Vagina (tissue), 2 donors: Measurements from ENCODE around the gene UTS2B. TPM values are rescaled to one million over a fixed set of nuclear protein-coding genes. Genes with fewer than 3 reads are reported as not detected.

Source experiments
- DNase-seq, 2 donors: peaks; one replicate each; pipeline ENCODE4 v3.0.0-alpha.2; 2017; ENCODE audit errors: extremely low spot score in 2 of 2
- H3K27ac ChIP-seq: fragments of 200-600 bp; sonication (generic); one replicate; pipeline ENCODE4 v1.5.1; 2019
- H3K27me3 ChIP-seq: fragments of 200-600 bp; sonication (generic); one replicate; pipeline ENCODE4 v1.5.1; 2019
- H3K36me3 ChIP-seq, 2 donors: fragments of 200-600 bp; sonication (generic); one replicate each; pipeline ENCODE4 v1.5.1; 2017 to 2019
- H3K4me1 ChIP-seq: fragments of 200-600 bp; sonication (generic); one replicate; pipeline ENCODE4 v1.5.1; 2019
- H3K4me3 ChIP-seq, 2 donors: fragments of 200-600 bp; sonication (generic); 1 replicate in 1 of 2; 2 replicates in 1 of 2; pipeline ENCODE4 v1.5.1; 2016 to 2019
- H3K9me3 ChIP-seq: fragments of 200-600 bp; sonication (generic); one replicate; pipeline ENCODE4 v1.5.1; 2019
- POLR2A ChIP-seq, 2 donors: fragments of 450-650 bp; IDR thresholded peaks; one replicate each; pipeline ENCODE4 v1.6.1; 2017; ENCODE audit warnings: antibody characterized with exemption in 2 of 2, mild to moderate bottlenecking in 2 of 2, moderate library complexity in 2 of 2
- POLR2AphosphoS5 ChIP-seq, 2 donors: sonication (generic); formaldehyde crosslinking; IDR thresholded peaks; one replicate each; pipeline ENCODE4 v1.9.0; 2017; ENCODE audit warnings: antibody characterized with exemption in 2 of 2, mild to moderate bottlenecking in 2 of 2, low read depth in 1 of 2; ENCODE audit not compliant: insufficient read depth in 1 of 2
- intact Hi-C: fragments of 100-400 bp; cut with DNase I; formaldehyde crosslinking; loops from one replicate; pipeline ENCODE4 v1.15.1; 2023
- total RNA-seq: library from RNA; depleted of rRNA; stranded (reverse); fragments of >200 nt; gene quantifications from one replicate; pipeline ENCODE4 v1.2.3, GENCODE V29; 2016
- TF ChIP-seq, protein P1 (sequence below), 3 experiments: fragments of 450-650 bp in 2 of 3; fragments of 200-600 bp in 1 of 3; sonication (generic) in 1 of 3; IDR thresholded peaks; one replicate each; pipeline ENCODE4 v1.5.1; 2017 to 2019; ENCODE audit warnings: antibody characterized with exemption in 3 of 3, mild to moderate bottlenecking in 2 of 3, moderate library complexity in 2 of 3

The UTS2B gene
- total RNA-seq, 1 donor from 2014 or later = 1.7 TPM

DNA sequence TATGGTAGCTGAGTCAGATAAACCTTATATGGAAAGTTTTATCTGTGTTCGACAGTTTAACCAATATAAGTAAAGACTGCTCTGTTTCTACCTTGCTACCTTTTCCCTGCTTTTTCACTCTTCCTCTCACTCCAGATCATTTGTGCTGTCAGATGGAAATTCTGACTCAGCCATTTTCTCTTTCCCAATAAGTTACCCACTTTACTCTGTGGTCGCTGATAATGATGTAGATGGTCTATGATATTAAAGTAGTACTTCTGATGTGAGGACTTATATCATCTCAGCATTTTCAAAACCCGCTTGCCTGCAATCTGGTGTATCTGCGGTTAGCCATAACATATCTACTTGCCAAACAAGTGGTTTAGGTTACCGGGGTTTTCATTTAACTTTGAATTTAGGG is 15.0 kb upstream of the UTS2B start:
- Histone ChIP-seq H3K4me1 (peaks cover 71% of the 10 kb centered on the region), H3K9me3 (no peaks in the 10 kb centered on the region), H3K27ac (no peak overlapping the region), H3K4me3 (no peak overlapping the region), H3K36me3 (no peaks in the 10 kb centered on the region), H3K27me3 (no peaks in the 10 kb centered on the region)
- intact Hi-C loops = no loop called here
- no peak for TF ChIP-seq POLR2A (IDR thresholded peaks at IDR 0.05)
- no peak for TF ChIP-seq POLR2AphosphoS5 (IDR thresholded peaks at IDR 0.05; ENCODE audit: insufficient read depth in 1 of 2, low read depth in 1 of 2)
- TF ChIP-seq, protein P1, sequence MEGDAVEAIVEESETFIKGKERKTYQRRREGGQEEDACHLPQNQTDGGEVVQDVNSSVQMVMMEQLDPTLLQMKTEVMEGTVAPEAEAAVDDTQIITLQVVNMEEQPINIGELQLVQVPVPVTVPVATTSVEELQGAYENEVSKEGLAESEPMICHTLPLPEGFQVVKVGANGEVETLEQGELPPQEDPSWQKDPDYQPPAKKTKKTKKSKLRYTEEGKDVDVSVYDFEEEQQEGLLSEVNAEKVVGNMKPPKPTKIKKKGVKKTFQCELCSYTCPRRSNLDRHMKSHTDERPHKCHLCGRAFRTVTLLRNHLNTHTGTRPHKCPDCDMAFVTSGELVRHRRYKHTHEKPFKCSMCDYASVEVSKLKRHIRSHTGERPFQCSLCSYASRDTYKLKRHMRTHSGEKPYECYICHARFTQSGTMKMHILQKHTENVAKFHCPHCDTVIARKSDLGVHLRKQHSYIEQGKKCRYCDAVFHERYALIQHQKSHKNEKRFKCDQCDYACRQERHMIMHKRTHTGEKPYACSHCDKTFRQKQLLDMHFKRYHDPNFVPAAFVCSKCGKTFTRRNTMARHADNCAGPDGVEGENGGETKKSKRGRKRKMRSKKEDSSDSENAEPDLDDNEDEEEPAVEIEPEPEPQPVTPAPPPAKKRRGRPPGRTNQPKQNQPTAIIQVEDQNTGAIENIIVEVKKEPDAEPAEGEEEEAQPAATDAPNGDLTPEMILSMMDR (IDR thresholded peaks at IDR 0.05) = no peak
- no peak for DNase-seq

DNA sequence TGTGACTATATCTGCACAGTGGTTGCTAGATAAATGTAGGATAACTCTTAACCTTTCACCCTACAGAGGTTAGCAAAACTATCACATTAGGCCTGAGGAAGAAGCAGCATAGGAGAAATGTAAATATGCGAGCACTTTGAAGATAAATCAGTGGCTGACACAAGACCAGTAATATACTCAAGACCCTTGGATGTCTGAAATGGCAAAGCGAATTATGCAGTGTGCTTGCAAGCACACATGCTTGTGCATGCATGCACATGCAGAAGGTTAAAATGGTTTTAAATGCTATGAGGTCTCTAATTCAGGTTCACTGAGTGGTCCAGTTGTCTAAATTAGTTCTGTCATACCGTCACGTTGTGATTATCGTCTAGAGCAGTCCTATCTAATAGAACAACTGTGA is 13.6 kb upstream of the UTS2B start:
- no peaks in the 10 kb centered on the region for H3K27me3 ChIP-seq
- H3K36me3 ChIP-seq = no peaks in the 10 kb centered on the region
- H3K27ac ChIP-seq = no peak overlapping the region
- TF ChIP-seq POLR2AphosphoS5 (IDR thresholded peaks at IDR 0.05; ENCODE audit: insufficient read depth in 1 of 2, low read depth in 1 of 2) = no peak
- TF ChIP-seq POLR2A (IDR thresholded peaks at IDR 0.05) = no peak
- TF ChIP-seq, protein P1 (IDR thresholded peaks at IDR 0.05) = no peak
- peaks cover 69% of the 10 kb centered on the region for H3K4me1 ChIP-seq
- intact Hi-C loops = no loop called here
- H3K4me3 ChIP-seq = no peak overlapping the region
- no peaks in the 10 kb centered on the region for H3K9me3 ChIP-seq
- no peak for DNase-seq

DNA sequence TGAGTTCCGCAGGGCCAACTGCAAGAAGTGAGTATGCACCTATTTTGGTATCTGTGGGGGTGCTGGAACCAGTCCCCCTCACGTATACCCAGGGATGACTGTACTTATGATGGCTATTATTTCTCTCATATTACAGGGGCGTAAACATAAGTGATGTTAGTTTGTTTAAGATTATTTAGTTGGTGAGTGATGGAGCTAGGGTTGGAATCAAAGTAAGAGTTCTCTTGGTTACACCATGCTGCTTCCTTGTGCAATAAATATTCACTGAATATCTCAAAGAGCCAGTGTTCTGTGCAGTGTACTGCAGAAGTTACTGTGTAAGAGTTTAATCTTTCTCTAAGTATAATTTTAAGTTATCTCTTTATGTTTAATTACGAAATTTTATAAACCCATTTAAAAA is 12.8 kb upstream of the UTS2B start:
- Histone ChIP-seq H3K27me3 (no peaks in the 10 kb centered on the region), H3K9me3 (no peaks in the 10 kb centered on the region), H3K4me1 (peaks cover 71% of the 10 kb centered on the region), H3K27ac (no peak overlapping the region), H3K36me3 (no peaks in the 10 kb centered on the region), H3K4me3 (no peak overlapping the region)
- DNase-seq = no peak
- intact Hi-C loops = no loop called here
- TF ChIP-seq POLR2AphosphoS5 (IDR thresholded peaks at IDR 0.05; ENCODE audit: insufficient read depth in 1 of 2, low read depth in 1 of 2) = no peak
- TF ChIP-seq, protein P1 (IDR thresholded peaks at IDR 0.05) = no peak
- TF ChIP-seq POLR2A (IDR thresholded peaks at IDR 0.05) = no peak

DNA sequence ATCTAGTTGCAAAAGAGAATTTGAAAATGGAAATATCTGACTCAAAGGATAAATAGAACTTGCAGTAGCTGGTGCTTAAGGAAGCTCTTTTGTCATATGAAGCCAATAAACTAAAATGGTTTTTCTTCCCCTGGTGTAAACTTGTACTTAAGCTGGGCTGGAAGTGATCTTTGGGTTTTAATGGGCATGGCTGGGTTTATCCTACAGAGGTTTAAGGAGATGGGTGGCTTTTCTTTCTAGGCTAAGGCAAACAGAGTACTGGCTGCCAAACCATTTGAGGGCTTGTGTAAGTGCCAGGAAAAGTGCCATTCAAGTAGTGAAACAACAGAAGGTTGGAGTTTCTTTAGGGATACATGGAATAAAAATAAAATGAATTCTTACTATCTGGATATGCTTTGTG is 12.1 kb upstream of the UTS2B start:
- H3K27ac ChIP-seq = no peak overlapping the region
- intact Hi-C loops = no loop called here
- H3K4me1 ChIP-seq = peaks cover 71% of the 10 kb centered on the region

DNA sequence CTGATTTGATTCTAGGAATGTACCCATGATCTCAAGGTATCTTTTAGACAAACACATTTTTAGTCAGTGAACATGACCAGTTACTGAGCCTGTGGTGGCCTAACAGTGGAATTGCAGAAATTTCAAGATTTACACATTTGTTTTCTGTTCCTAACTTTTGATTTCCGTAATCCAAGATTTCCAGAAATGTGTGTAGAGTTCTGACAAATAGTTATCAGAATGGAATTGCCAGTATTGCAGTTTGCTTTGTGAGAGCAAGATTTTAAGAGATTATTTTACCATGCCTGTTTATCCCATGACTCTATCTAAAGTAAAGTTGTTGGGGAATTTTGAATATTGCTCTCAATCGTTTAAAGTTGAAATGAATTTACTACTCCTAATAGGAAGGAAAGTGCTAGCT is 11.7 kb upstream of the UTS2B start:
- Histone ChIP-seq H3K36me3 (no peaks in the 10 kb centered on the region), H3K4me1 (peaks cover 71% of the 10 kb centered on the region), H3K4me3 (no peak overlapping the region), H3K27ac (no peak overlapping the region), H3K9me3 (no peaks in the 10 kb centered on the region), H3K27me3 (no peaks in the 10 kb centered on the region)
- DNase-seq = no peak
- intact Hi-C loops = no loop called here
- TF ChIP-seq POLR2AphosphoS5 (IDR thresholded peaks at IDR 0.05; ENCODE audit: insufficient read depth in 1 of 2, low read depth in 1 of 2) = no peak
- TF ChIP-seq, protein P1 (IDR thresholded peaks at IDR 0.05) = no peak
- TF ChIP-seq POLR2A (IDR thresholded peaks at IDR 0.05) = no peak

More for the DNA sequence above, 12.1 kb upstream of the UTS2B start:
- TF ChIP-seq POLR2A (IDR thresholded peaks at IDR 0.05) (no peak), POLR2AphosphoS5 (IDR thresholded peaks at IDR 0.05; ENCODE audit: insufficient read depth in 1 of 2, low read depth in 1 of 2) (no peak)
- TF ChIP-seq, protein P1 (IDR thresholded peaks at IDR 0.05) = no peak
- Histone ChIP-seq H3K27me3 (no peaks in the 10 kb centered on the region), H3K9me3 (no peaks in the 10 kb centered on the region), H3K4me3 (no peak overlapping the region), H3K36me3 (no peaks in the 10 kb centered on the region)
- DNase-seq = no peak
